H1 (cell line): Measurements from ENCODE around the gene SLC25A45. TPM values are rescaled to one million over a fixed set of nuclear protein-coding genes. Genes with fewer than 3 reads are reported as not detected.

ENCODE experiments used
- CTCF ChIA-PET: fragments of 300-600 bp; sonication (Branson Sonifier 250); formaldehyde crosslinking; loops from one replicate; lab custom pipeline; 2021; ENCODE audit not compliant: partially characterized antibody; lab: Charles Lee
- POLR2A ChIA-PET: fragments of 300-600 bp; sonication (Branson Sonifier 250); formaldehyde crosslinking; loops from one replicate; lab custom pipeline; 2021; ENCODE audit warnings: inconsistent platforms; ENCODE audit not compliant: partially characterized antibody; lab: Charles Lee
- DNase-seq, 2 experiments: peaks; one replicate each; pipeline versions ENCODE4 v3.0.0 to v3.0.0-alpha.2; 2010 to 2022; ENCODE audit warnings: low spot score in 2 of 2, low read depth in 1 of 2, mixed read lengths in 1 of 2
- FAIRE-seq: peaks from 2 replicates; lab custom pipeline; 2011; peaks lifted over from hg19 to GRCh38; lab: Jason Lieb, UNC
- H2AFZ ChIP-seq: 2 replicates; pipeline ENCODE4 v1.8.1; 2012; ENCODE audit warnings: low read length, inconsistent platforms
- H2AK5ac ChIP-seq: 2 replicates; pipeline ENCODE4 v1.6.1; 2013; ENCODE audit warnings: low read depth, low read length
- H2BK120ac ChIP-seq: replicated peaks from 2 replicates; pipeline ENCODE3; 2013; ENCODE audit warnings: low read depth, low read length, inconsistent platforms
- H2BK12ac ChIP-seq: 2 replicates; pipeline ENCODE4 v1.6.1; 2013; ENCODE audit warnings: low read depth, low read length
- H2BK15ac ChIP-seq: 2 replicates; pipeline ENCODE4 v1.6.1; 2013; ENCODE audit warnings: low read length
- H2BK20ac ChIP-seq: 2 replicates; pipeline ENCODE4 v1.6.1; 2013; ENCODE audit warnings: low read length
- H2BK5ac ChIP-seq: 2 replicates; pipeline ENCODE4 v1.6.1; 2013; ENCODE audit warnings: low read depth, low read length
- H3K14ac ChIP-seq: 2 replicates; pipeline ENCODE4 v1.6.1; 2013; ENCODE audit warnings: inconsistent platforms; ENCODE audit not compliant: insufficient read length
- H3K18ac ChIP-seq: 2 replicates; pipeline ENCODE4 v1.6.1; 2013; ENCODE audit warnings: low read length; ENCODE audit errors: extremely low read depth
- H3K23ac ChIP-seq: 2 replicates; pipeline ENCODE4 v1.6.1; 2013; ENCODE audit warnings: inconsistent platforms; ENCODE audit not compliant: insufficient read length
- H3K23me2 ChIP-seq: 2 replicates; pipeline ENCODE4 v1.6.1; 2013; ENCODE audit warnings: low read depth, low read length
- H3K27ac ChIP-seq: 2 replicates; pipeline ENCODE4 v1.6.1; 2011; ENCODE audit warnings: low read depth, low read length, inconsistent platforms
- H3K27me3 ChIP-seq, 4 experiments: replicated peaks in 1 of 4; 1 replicate in 1 of 4; 2 replicates in 3 of 4; pipeline versions ENCODE4 v1.6.1 to v1.8.1; 2011 to 2013; ENCODE audit warnings: low read length in 3 of 4, mild to moderate bottlenecking in 3 of 4, inconsistent platforms in 2 of 4, mixed read lengths in 2 of 4, moderate library complexity in 1 of 4; ENCODE audit not compliant: control insufficient read depth in 3 of 4, insufficient read depth in 3 of 4; ENCODE audit errors: extremely low read depth in 1 of 4
- H3K36me3 ChIP-seq, 4 experiments: 2 replicates each; pipeline versions ENCODE4 v1.6.1 to v1.8.1; 2011 to 2013; ENCODE audit warnings: mild to moderate bottlenecking in 4 of 4, low read length in 3 of 4, moderate library complexity in 2 of 4, control low read depth in 1 of 4, inconsistent platforms in 1 of 4; ENCODE audit not compliant: insufficient read depth in 4 of 4, control insufficient read depth in 2 of 4
- H3K4ac ChIP-seq: replicated peaks from 2 replicates; pipeline ENCODE3; 2013; ENCODE audit warnings: low read length, low read depth, mixed read lengths, inconsistent platforms; ENCODE audit not compliant: insufficient read length
- H3K4me1 ChIP-seq, 4 experiments: replicated peaks in 1 of 4; 1 replicate in 1 of 4; 2 replicates in 3 of 4; pipeline versions ENCODE4 v1.6.1 to v1.8.1; 2011 to 2013; ENCODE audit warnings: low read length in 3 of 4, inconsistent platforms in 2 of 4, mixed read lengths in 1 of 4; ENCODE audit not compliant: insufficient read depth in 4 of 4, control insufficient read depth in 3 of 4
- H3K4me2 ChIP-seq, 2 experiments: 2 replicates each; pipeline versions ENCODE4 v1.6.1 to v1.8.1; 2011 to 2013; ENCODE audit warnings: low read depth in 2 of 2, low read length in 2 of 2, control low read depth in 1 of 2, inconsistent platforms in 1 of 2, mild to moderate bottlenecking in 1 of 2; ENCODE audit not compliant: insufficient read depth in 1 of 2
- H3K4me3 ChIP-seq, 4 experiments: fragments of 200-600, 300-600 bp in 1 of 4; sonication (generic), shearing (Covaris generic), sonication (Bioruptor Twin) in 1 of 4; 2 replicates each; pipeline versions ENCODE4 v1.5.1 to v1.8.1; 2011 to 2016; ENCODE audit warnings: low read length in 4 of 4, low read depth in 3 of 4, control low read depth in 2 of 4, inconsistent platforms in 2 of 4, mild to moderate bottlenecking in 2 of 4, mixed read lengths in 1 of 4, moderate library complexity in 1 of 4; ENCODE audit not compliant: insufficient read depth in 2 of 4; ENCODE audit errors: extremely low read depth in 1 of 4
- H3K56ac ChIP-seq: replicated peaks from 2 replicates; pipeline ENCODE3; 2013; ENCODE audit warnings: low read depth, mild to moderate bottlenecking, mixed read lengths, low read length, inconsistent platforms; ENCODE audit not compliant: insufficient read length
- H3K79me1 ChIP-seq: 2 replicates; pipeline ENCODE4 v1.6.1; 2013; ENCODE audit warnings: low read depth, low read length, control low read depth
- H3K79me2 ChIP-seq, 2 experiments: 2 replicates each; pipeline versions ENCODE4 v1.6.1 to v1.8.1; 2012 to 2013; ENCODE audit warnings: low read length in 2 of 2, mild to moderate bottlenecking in 2 of 2, inconsistent platforms in 1 of 2; ENCODE audit not compliant: insufficient read depth in 2 of 2, control insufficient read depth in 1 of 2
- H3K9ac ChIP-seq, 4 experiments: replicated peaks in 1 of 4; 1 replicate in 1 of 4; 2 replicates in 3 of 4; pipeline versions ENCODE4 v1.6.1 to v1.8.1; 2011 to 2013; ENCODE audit warnings: low read depth in 3 of 4, low read length in 3 of 4, control low read depth in 2 of 4, mild to moderate bottlenecking in 2 of 4, moderate library complexity in 2 of 4, inconsistent platforms in 1 of 4; ENCODE audit errors: extremely low read depth in 1 of 4
- H3K9me3 ChIP-seq, 2 experiments: 2 replicates each; pipeline versions ENCODE4 v1.6.1 to v1.8.1; 2012 to 2013; ENCODE audit warnings: mild to moderate bottlenecking in 2 of 2, moderate library complexity in 2 of 2, control low read depth in 1 of 2, inconsistent platforms in 1 of 2, low read depth in 1 of 2, low read length in 1 of 2, mixed read lengths in 1 of 2; ENCODE audit not compliant: insufficient read depth in 2 of 2
- H4K20me1 ChIP-seq, 2 experiments: replicated peaks in 1 of 2; 2 replicates each; pipeline versions ENCODE3 to v1.8.1; 2011 to 2013; ENCODE audit warnings: inconsistent platforms in 2 of 2, low read length in 2 of 2, mild to moderate bottlenecking in 1 of 2; ENCODE audit not compliant: insufficient read depth in 2 of 2, control insufficient read depth in 1 of 2
- H4K5ac ChIP-seq: 2 replicates; pipeline ENCODE4 v1.6.1; 2013; ENCODE audit warnings: low read length, low read depth, mixed read lengths, inconsistent platforms; ENCODE audit not compliant: insufficient read length
- H4K8ac ChIP-seq: 2 replicates; pipeline ENCODE4 v1.8.0; 2013; ENCODE audit warnings: mild to moderate bottlenecking, moderate library complexity, low read length, inconsistent platforms; ENCODE audit not compliant: insufficient read depth; ENCODE audit errors: extremely low read depth
- H4K91ac ChIP-seq: replicated peaks from 2 replicates; pipeline ENCODE3; 2013; ENCODE audit warnings: low read length, mixed read lengths, inconsistent platforms; ENCODE audit not compliant: insufficient read length
- ASH2L ChIP-seq: fragments of 200-600, 300-600 bp; sonication (generic); IDR thresholded peaks from one replicate; pipeline ENCODE4 v1.7.1; 2017; ENCODE audit warnings: low read length
- HDAC2 ChIP-seq, 2 experiments: fragments of 300-600 bp in 1 of 2; sonication (generic) in 1 of 2; IDR thresholded peaks; 2 replicates each; pipeline ENCODE4 v1.6.1; 2011 to 2012; ENCODE audit warnings: low read depth in 2 of 2, low read length in 2 of 2, mild to moderate bottlenecking in 2 of 2, moderate library complexity in 2 of 2, borderline replicate concordance in 1 of 2, inconsistent platforms in 1 of 2
- JUN ChIP-seq: IDR thresholded peaks from 2 replicates; pipeline ENCODE4 v1.6.1; 2011; ENCODE audit warnings: low read depth, mild to moderate bottlenecking, improper control_type of control experiment, low read length
- POU5F1 ChIP-seq: IDR thresholded peaks from 2 replicates; pipeline ENCODE4 v1.6.1; 2011; ENCODE audit warnings: low read depth, mild to moderate bottlenecking, low read length, moderate library complexity
- RNF2 ChIP-seq: fragments of 200-900, 300-1000 bp; sonication (generic); IDR thresholded peaks from 2 replicates; pipeline ENCODE4 v1.7.1; 2016; ENCODE audit warnings: borderline replicate concordance, low read depth, mild to moderate bottlenecking, antibody characterized with exemption, low read length; ENCODE audit not compliant: poor library complexity, severe bottlenecking; ENCODE audit errors: missing control alignments
- RXRA ChIP-seq: IDR thresholded peaks from 2 replicates; pipeline ENCODE4 v1.6.1; 2011; ENCODE audit warnings: low read depth, mild to moderate bottlenecking, low read length, moderate library complexity; ENCODE audit not compliant: insufficient read depth
- SUZ12 ChIP-seq: fragments of 200-600 bp; sonication (generic); IDR thresholded peaks from 2 replicates; pipeline ENCODE4 v1.6.1; 2012; ENCODE audit warnings: mild to moderate bottlenecking, inconsistent platforms, low read length, moderate library complexity, mixed read lengths
- ZNF274 ChIP-seq: IDR thresholded peaks from 2 replicates; pipeline ENCODE4 v1.7.0; 2012; ENCODE audit warnings: low read length, borderline replicate concordance; ENCODE audit errors: extremely low read depth
- WGBS, 2 experiments: shearing (Covaris generic) in 1 of 2; methylation state at CpG; one replicate each; pipeline versions ENCODE4 v1.1.6 to v1.1.7; 2013 to 2015; ENCODE audit warnings: low lambda C conversion rate in 2 of 2, mixed read lengths in 2 of 2, inconsistent platforms in 1 of 2, low coverage in 1 of 2, missing lambda C conversion rate in 1 of 2; ENCODE audit not compliant: insufficient replicate concordance in 2 of 2, insufficient coverage in 1 of 2, insufficient read length in 1 of 2; ENCODE audit errors: extremely low coverage in 1 of 2, missing lambda C conversion rate in 1 of 2; 5-methylcytosine and 5-hydroxymethylcytosine counted together
- polyA plus RNA-seq, 7 experiments: library from polyadenylated mRNA; depleted of rRNA in 3 of 7; stranded (reverse) in 5 of 7; unstranded in 2 of 7; fragments of >200 nt in 5 of 7; fragments of 200-250 nt in 2 of 7; gene quantifications; 1 replicate in 5 of 7; 2 replicates in 1 of 7; 4 replicates in 1 of 7; pipeline versions ENCODE4 v1.2.1 to v1.2.3, GENCODE V29; 2011 to 2013; ENCODE audit warnings: missing spikeins in 2 of 7, mixed read lengths in 2 of 7
- total RNA-seq: library from RNA; stranded (reverse); fragmentation: NEBNext Ultra II Directional; extraction: Animal tissue kit (Norgen Biotek cat#: 25700); gene quantifications from 2 replicates; pipeline ENCODE4 v1.2.1, GENCODE V29; 2021
- TF ChIP-seq, protein P1 (sequence below): IDR thresholded peaks from 2 replicates; pipeline ENCODE4 v1.6.1; 2011; ENCODE audit warnings: low read length, improper control_type of control experiment
- TF ChIP-seq, protein P2 (sequence below): IDR thresholded peaks from 2 replicates; pipeline ENCODE4 v1.6.1; 2012; ENCODE audit warnings: inconsistent platforms

Gene SLC25A45
- total and polyA plus RNA-seq, 2 of the 8 experiments (the other 6 are each of a cell fraction or from before 2014, with no cell fraction given): 0.54 to 0.59 TPM

DNA sequence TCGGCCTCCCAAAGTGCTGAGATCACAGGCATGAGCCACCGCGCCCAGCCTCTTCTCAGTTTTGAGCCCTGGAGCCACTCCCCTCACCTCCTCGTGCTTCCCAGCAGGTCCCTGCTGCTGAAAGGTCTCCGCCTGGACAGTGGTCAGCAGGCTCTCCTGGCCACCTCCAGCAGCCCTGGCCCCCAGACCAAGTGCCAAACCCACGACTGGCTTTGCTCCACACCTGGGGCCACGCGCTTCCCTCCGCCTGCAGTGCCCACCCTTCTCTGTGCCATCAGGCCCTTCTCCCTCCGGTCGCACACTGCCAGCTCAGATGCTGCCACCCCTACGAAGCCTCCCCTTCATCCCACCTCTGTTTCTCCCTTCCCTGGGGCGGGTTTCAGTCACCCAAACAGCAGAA lies 16.8 kb upstream of the SLC25A45 start:
- Histone ChIP-seq H3K4ac (no peak overlapping the region), H3K18ac (no peak overlapping the region), H3K9me3 (no peaks in the 10 kb centered on the region), H4K20me1 (peaks cover 0 to 6% of the 10 kb centered on the region in 2 experiments), H2AK5ac (no peak overlapping the region), H3K4me1 (no peaks in the 10 kb centered on the region; a peak in 1 of 7 replicates), H3K4me2 (no peak overlapping the region), H3K79me2 (no peaks in the 10 kb centered on the region), H3K9ac (no peak overlapping the region), H3K23me2 (no peaks in the 10 kb centered on the region), H3K27me3 (no peaks in the 10 kb centered on the region), H3K56ac (no peak overlapping the region), H2BK5ac (no peak overlapping the region), H4K8ac (peak overlapping the region; percentile 51; the same call in 1 of the 2 replicates), H2AFZ (no peak overlapping the region), H4K5ac (no peak overlapping the region), H2BK20ac (no peak overlapping the region), H3K14ac (no peak overlapping the region), H4K91ac (no peak overlapping the region), H2BK120ac (no peak overlapping the region), H3K23ac (no peak overlapping the region), H3K36me3 (peaks cover 0 to 4% (median 0%) of the 10 kb centered on the region in 4 experiments; a peak in 1 of 8 replicates), H3K27ac (no peak overlapping the region), H2BK15ac (no peak overlapping the region), H3K79me1 (0 out of 2 replicates have a peak, but pooled peaks cover 2% of the 10 kb centered on the region), H3K4me3 (no peak overlapping the region), H2BK12ac (no peak overlapping the region)
- WGBS, 2 experiments: 94% methylated on average over 13 of the region's 13 CpGs; no CpG with 5 or more reads in 1 of the 2 experiments
- FAIRE-seq (no peak), DNase-seq (no peak)
- ChIA-PET POLR2A (interaction anchor here (1.0 to 17.0 kb wide), 2 partner anchors 23 to 104 kb away, joined by 4 to 202 read pairs; partner anchors contain the start of genes MALAT1 and NEAT1), CTCF (interaction anchor here (0.6 to 2.6 kb wide), 4 partner anchors 17 to 153 kb away, joined by 3 to 23 read pairs (median 3); no protein-coding TSS in a partner anchor)
- TF ChIP-seq, protein P1, sequence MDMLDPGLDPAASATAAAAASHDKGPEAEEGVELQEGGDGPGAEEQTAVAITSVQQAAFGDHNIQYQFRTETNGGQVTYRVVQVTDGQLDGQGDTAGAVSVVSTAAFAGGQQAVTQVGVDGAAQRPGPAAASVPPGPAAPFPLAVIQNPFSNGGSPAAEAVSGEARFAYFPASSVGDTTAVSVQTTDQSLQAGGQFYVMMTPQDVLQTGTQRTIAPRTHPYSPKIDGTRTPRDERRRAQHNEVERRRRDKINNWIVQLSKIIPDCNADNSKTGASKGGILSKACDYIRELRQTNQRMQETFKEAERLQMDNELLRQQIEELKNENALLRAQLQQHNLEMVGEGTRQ: no peak
- TF ChIP-seq, protein P2, sequence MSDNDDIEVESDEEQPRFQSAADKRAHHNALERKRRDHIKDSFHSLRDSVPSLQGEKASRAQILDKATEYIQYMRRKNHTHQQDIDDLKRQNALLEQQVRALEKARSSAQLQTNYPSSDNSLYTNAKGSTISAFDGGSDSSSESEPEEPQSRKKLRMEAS: no peak
- TF ChIP-seq JUN (no peak), ASH2L (no peak), POU5F1 (no peak), RNF2 (no peak), RXRA (no peak), SUZ12 (no peak), HDAC2 (IDR thresholded peaks at IDR 0.05; ENCODE audit: borderline replicate concordance in 1 of 2, low read depth in 2 of 2, low read length in 2 of 2) (no peak), ZNF274 (no peak)
